Measurements from ENCODE around the gene ZFP92.

DNA sequence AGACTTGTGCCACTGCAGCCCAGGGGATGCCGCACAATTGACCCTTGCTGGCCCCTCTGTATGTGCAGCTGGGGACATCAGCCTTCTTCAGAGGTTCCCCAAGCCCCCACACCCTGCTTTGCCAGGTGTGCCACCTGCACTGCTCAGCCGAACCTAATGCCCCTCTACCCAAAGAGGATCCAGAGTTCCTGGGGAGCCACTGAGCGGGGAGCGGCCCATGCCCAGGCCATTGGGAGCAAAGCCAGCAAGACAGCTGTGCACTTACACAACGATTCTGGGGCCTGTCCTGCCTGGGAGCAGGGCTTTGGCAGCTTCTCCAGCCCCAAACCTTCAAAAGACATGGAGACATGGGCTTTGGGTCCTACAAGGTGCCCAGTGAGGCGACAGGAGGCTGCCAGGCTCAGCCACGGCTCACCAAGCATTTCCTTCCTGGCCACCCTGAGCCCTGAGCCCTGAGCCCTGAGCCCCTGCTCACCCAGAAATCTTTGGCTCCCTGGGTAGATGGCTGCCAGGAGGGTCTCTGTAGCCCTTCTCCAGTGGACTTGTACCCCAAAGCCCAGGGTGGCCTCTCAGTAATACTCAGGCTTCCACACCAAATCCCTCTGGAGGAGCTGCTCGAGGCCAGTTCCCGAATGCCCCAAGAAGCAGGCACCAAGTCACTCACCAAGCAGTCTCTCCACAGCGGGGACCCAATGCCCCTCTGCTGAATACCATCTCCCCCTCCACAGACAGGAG, 23.1 kb upstream of the ZFP92 start:
- TF ChIP-seq, protein P1, sequence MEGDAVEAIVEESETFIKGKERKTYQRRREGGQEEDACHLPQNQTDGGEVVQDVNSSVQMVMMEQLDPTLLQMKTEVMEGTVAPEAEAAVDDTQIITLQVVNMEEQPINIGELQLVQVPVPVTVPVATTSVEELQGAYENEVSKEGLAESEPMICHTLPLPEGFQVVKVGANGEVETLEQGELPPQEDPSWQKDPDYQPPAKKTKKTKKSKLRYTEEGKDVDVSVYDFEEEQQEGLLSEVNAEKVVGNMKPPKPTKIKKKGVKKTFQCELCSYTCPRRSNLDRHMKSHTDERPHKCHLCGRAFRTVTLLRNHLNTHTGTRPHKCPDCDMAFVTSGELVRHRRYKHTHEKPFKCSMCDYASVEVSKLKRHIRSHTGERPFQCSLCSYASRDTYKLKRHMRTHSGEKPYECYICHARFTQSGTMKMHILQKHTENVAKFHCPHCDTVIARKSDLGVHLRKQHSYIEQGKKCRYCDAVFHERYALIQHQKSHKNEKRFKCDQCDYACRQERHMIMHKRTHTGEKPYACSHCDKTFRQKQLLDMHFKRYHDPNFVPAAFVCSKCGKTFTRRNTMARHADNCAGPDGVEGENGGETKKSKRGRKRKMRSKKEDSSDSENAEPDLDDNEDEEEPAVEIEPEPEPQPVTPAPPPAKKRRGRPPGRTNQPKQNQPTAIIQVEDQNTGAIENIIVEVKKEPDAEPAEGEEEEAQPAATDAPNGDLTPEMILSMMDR (conservative IDR thresholded peaks at IDR 0.05; ENCODE audit: low read length), result no peak
- no peak for TF ChIP-seq EZH2phosphoT487 (IDR thresholded peaks at IDR 0.05; ENCODE audit: borderline replicate concordance)

All from Loucy (cell line).